Measurements from ENCODE around the gene CFAP126.
"Not testable (repeated sequence)": the region's sequence is repeated elsewhere in the genome, so short reads cannot be mapped to it uniquely, and the experiment has no call there.

CFAP126 gene

DNA sequence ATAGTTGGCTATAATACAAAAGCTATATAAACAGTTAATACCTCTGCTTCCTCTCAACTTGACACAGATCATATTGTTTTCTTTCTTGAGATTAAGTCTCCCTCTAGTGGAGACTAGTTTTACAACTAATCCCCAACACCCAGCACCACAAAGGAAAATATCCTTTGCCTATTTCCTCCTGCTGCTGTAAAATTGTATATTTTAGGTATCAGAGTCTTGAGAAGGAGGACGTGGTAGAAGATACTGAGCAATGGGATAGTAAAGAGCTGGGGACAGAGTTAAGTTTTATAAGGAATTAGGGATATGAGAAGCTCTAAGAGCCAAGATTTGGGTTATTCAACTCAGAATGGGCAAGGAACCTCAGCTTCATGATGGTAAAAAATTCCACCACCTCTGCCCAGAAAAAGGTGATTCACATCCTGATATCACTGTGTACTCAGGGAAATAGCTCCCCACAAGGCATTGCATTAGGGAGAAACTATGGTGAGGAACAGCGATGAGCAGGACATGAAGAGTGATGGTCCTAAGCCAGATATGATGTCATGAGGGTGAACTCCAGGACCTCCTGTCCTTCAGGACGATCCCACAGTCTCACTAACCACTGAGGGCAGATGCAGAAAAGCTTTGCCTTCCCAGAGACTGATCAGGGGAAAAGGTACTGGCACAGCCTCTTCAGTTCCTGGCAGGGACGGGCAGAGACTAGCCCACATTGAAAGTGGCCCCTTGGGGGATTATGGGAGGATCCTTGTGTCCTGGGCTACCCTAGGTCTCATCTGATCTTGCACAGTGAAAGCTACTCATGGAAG, 14.7 kb upstream of the CFAP126 start:
- in situ Hi-C loops (cut with HindIII; ENCODE audit: low sequenced_read_pairs), result no loop called here

DNA sequence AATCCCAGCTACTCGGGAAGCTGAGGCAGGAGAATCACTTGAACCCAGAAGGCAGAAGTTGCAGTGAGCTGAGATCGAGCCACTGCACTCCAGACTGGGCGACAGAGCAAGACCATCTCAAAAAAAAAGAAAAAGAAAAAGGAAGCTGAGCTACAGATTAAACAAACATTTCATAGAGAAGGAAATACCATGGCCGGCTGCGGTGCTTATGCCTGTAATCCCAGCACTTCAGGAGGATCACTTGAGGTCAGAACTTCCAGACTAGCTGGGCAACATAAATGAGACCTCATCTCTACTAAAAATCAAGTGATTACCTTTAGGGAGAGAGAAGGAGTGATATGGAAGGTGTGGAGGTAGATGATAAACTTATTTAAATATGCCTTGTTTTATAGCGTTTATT, 14.0 kb upstream of the CFAP126 start:
- in situ Hi-C loops (cut with HindIII; ENCODE audit: low sequenced_read_pairs), result no loop called here

GRCh38 chr1:161379071-161379470, 11.4 kb upstream of the CFAP126 start:
- in situ Hi-C loops (cut with HindIII; ENCODE audit: low sequenced_read_pairs), result no loop called here

- in situ Hi-C loops (cut with HindIII; ENCODE audit: low sequenced_read_pairs), result no loop called here
These were observed 10.3 kb upstream of the CFAP126 start for GRCh38 chr1:161378014-161378413.

DNA sequence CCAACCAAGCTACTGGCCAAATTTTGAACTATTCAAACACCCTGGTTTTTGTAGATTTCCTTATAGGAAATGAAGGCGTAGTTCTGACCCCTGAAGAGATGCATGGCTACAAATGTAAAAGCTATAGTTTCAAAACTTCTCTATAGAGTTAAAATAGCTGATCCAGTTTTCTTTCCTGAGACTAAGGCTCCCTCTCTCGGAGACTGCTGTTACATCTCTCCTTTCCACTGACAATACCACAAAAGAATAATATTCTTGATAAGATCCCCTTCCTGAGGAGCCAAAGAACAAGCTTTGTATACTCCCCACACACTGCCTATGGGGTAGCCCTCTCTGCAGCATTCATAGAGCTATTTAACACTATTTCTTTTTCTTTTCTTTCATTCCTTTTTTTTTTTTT, 6.7 kb upstream of the CFAP126 start:
- in situ Hi-C loops (cut with HindIII; ENCODE audit: low sequenced_read_pairs), result loop anchor here (25.0 kb wide), 1 partner anchor 162 kb away; the partner anchor contains the start of genes APOA2, FCER1G and NDUFS2

GRCh38 chr1:161373442-161373841, 5.8 kb upstream of the CFAP126 start:
- in situ Hi-C loops (cut with HindIII; ENCODE audit: low sequenced_read_pairs), result loop anchor here (25.0 kb wide), 1 partner anchor 161 kb away; the partner anchor contains the start of genes APOA2, FCER1G and NDUFS2

GRCh38 chr1:161365207-161365606, 2.5 kb downstream of the CFAP126 start:
- in situ Hi-C loops (cut with HindIII; ENCODE audit: low sequenced_read_pairs), result loop anchor here (25.0 kb wide), 1 partner anchor 153 kb away; the partner anchor contains the start of genes APOA2, FCER1G and NDUFS2

- in situ Hi-C loops (cut with HindIII; ENCODE audit: low sequenced_read_pairs), result loop anchor here (25.0 kb wide), 1 partner anchor 152 kb away; the partner anchor contains the start of genes APOA2, FCER1G and NDUFS2
These were observed 3.3 kb downstream of the CFAP126 start for GRCh38 chr1:161364332-161364731.

DNA sequence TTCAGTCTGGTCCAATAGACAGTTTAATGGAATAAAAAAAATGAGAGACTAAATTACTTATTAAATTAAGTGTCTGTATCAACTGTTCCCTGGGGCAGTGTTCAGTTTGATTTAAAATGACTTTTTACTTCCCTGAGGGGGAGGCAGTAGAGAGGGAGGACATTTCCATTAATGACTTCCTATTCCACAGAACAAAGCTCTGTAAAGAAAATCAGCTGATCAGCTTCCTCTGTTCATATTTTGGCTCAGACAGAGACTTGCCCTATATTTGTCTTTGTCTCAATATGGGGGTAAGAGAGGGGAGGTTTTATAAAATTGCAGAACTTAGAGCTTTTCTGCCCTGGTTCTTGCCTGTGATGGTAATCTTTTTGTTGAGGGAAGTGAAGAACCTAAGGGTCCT, 8.4 kb downstream of the CFAP126 start:
- in situ Hi-C loops (cut with HindIII; ENCODE audit: low sequenced_read_pairs), result loop anchor here (25.0 kb wide), 1 partner anchor 147 kb away; the partner anchor contains the start of genes APOA2, FCER1G and NDUFS2

- in situ Hi-C loops (cut with HindIII; ENCODE audit: low sequenced_read_pairs), result loop anchor here (25.0 kb wide), 1 partner anchor 145 kb away; the partner anchor contains the start of genes APOA2, FCER1G and NDUFS2
These were observed 10.6 kb downstream of the CFAP126 start for GRCh38 chr1:161357073-161357472.

- in situ Hi-C loops (cut with HindIII; ENCODE audit: low sequenced_read_pairs), result loop anchor here (25.0 kb wide), 1 partner anchor 139 kb away; the partner anchor contains the start of genes APOA2, FCER1G and NDUFS2
These were observed 16.2 kb downstream of the CFAP126 start for GRCh38 chr1:161351482-161351881.

DNA sequence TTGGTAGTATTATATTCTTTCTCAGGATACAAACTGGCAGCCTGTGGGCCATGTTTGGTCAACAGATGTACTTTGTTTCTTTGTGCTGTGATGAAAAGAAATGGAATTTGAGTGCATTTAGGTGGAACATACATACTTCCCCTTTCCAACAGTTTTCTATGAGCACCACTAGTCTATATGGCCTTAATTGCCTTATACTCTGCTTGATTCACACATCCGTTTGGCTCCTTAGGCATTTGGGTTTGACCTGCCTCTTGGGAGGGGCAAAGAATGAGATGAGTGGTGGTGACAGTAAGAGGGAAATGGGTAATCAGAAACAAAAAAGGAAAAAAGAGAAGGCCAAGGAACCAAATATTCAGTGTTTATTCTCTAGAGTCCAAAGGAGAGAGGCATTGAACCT, 17.0 kb downstream of the CFAP126 start:
- in situ Hi-C loops (cut with HindIII; ENCODE audit: low sequenced_read_pairs), result loop anchor here (25.0 kb wide), 1 partner anchor 138 kb away; the partner anchor contains the start of genes APOA2, FCER1G and NDUFS2

DNA sequence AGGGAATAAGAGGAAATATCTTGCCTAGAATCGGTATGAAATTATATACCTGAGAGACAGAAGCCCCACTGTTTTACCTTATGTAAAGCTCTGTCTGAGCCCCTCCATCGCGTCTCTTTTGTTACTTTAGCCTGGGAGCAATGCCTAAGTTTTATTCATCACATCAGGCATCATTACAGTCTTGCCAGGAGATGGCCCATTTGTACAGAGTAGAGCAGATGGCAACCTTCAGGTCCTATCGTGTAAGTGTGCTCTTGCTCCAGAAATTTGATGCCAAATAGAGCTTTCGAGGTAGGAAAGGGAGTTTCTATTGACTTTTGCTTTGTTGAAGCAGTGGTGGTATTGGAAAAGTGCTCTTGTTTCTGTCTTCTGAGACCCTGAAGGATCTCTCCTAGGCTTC, 24.9 kb downstream of the CFAP126 start:
- in situ Hi-C loops (cut with HindIII; ENCODE audit: low sequenced_read_pairs), result no loop called here

DNA sequence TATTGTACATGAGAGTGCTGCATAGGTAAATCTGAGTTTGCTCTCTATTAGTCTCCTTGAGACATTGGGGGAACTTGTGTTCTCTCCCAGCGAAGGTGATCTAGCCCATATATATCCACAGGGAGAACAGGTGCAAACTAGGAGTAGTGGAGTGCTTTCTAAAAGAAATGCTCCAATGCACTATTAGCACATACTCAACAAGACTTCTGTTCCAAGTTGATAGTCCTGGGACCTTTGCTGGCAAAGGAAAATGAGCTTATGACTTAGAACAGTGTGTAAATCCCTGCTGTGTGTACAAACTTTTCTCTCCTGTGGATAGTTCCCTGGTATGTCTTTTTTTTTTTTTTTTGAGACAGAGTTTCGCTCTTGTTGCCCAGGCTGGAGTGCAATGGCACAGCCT, 25.5 kb downstream of the CFAP126 start:
- in situ Hi-C loops (cut with HindIII; ENCODE audit: low sequenced_read_pairs), result no loop called here

DNA sequence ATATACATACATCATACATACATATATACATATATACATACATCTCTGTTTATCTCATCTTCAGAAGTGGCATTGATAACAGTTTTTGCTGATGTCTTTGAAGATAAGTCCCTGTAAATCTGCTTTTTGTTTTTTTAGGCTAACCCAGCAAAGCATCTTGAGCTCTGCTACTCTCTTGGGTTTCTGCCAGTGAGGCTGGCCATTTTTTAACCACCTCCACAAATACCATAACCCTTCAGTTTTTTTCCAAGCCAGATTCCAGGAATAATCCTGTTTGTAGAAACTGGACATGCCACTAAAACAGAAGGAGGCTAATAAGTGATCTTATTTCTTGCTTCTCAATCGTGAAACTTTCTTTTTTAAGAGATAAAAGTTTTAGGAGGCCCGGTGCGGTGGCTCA, 31.9 kb downstream of the CFAP126 start:
- in situ Hi-C loops (cut with HindIII; ENCODE audit: low sequenced_read_pairs), result no loop called here

DNA sequence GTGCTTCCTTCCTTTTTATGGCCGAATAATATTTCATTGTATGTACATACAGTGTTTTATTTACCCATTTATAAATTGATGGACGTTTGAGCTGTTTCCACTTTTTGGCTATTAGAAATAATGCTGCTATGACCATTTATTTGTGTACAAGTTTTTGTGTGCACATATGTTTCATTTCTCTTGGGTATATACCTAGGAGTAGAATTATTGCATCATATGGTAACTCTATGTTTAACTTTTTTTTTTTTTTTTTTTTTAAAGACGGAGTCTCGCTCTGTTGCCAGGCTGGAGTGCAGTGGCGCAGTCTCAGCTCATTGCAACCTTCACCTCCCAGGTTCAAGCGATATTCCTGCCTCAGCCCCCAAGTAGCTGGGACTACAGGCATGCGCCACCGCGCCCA, 34.5 kb downstream of the CFAP126 start:
- in situ Hi-C loops (cut with HindIII; ENCODE audit: low sequenced_read_pairs), result no loop called here

DNA sequence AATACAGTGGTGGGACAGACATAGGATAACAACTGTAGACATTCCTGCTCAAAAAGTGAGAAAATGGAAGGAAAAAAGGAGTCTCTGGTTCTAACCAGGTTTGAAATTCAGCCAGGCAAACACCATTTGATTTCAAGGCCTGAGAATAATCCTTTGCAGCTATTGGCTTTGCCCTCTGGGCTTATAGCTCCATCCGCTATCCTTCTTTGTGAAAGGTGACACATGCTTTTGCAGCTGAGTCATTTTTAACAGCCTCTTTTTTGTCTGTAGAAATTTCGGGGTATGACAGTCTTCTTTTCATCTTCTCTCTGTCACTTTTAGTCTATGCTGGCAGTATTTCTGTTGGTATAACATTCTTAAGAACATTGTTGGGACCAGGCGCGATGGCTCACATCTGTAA, 37.3 kb downstream of the CFAP126 start:
- in situ Hi-C loops (cut with HindIII; ENCODE audit: low sequenced_read_pairs), result no loop called here

DNA sequence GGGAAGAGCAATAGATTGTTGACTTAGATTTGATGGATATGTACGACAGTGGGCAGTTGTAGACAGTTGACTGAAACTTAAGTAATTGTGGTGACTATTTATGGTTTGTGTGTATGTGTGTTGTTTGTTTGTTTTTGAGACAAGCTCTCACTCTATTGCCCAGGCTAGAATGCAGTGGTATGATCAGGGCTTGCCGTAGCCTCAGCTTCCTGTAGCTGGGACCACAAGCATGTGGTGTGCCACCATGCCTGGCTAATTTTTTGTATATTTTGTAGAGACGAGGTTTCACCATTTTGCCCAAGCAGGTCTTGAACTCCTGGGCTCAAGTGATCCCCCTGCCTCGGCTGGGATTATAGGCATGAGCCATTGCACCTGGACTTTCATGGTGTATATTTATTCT, 43.7 kb downstream of the CFAP126 start:
- in situ Hi-C loops (cut with HindIII; ENCODE audit: low sequenced_read_pairs), result no loop called here

- in situ Hi-C loops (cut with HindIII; ENCODE audit: low sequenced_read_pairs), result not testable (repeated sequence)
These were observed 51.6 kb downstream of the CFAP126 start for GRCh38 chr1:161315841-161316674.
